ENCODE data around the gene CSF2RB.

Gene CSF2RB

GRCh38 chr22:36913427-36914389, at the start of gene CSF2RB:
Gene CSF2RB, plus strand, starts transcription at chr22:36913628. Its CDS starts 8,580 bp downstream, at chr22:36922208.
- no peak for TF ChIP-seq NFIC (IDR thresholded peaks at IDR 0.05)
- TF ChIP-seq TAF1 (IDR thresholded peaks at IDR 0.05; ENCODE audit: low read depth) = no peak
- TF ChIP-seq EGR1 (IDR thresholded peaks at IDR 0.05) = no peak
- TF ChIP-seq, protein P1, sequence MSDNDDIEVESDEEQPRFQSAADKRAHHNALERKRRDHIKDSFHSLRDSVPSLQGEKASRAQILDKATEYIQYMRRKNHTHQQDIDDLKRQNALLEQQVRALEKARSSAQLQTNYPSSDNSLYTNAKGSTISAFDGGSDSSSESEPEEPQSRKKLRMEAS (IDR thresholded peaks at IDR 0.05) = no peak
- no peak for TF ChIP-seq CEBPB (IDR thresholded peaks at IDR 0.05)
- TF ChIP-seq FOXM1 (IDR thresholded peaks at IDR 0.05; ENCODE audit: borderline replicate concordance, low read depth) = no peak
- no peak for TF ChIP-seq EP300 (IDR thresholded peaks at IDR 0.05; ENCODE audit: borderline replicate concordance)
- no peak for TF ChIP-seq CREB1 (IDR thresholded peaks at IDR 0.05; ENCODE audit: low read depth)
- no peak for TF ChIP-seq TCF12 (IDR thresholded peaks at IDR 0.05; ENCODE audit: low read depth)
- TF ChIP-seq RAD21 (IDR thresholded peaks at IDR 0.05; ENCODE audit: low read depth) = no peak
- no peak for TF ChIP-seq ZBTB7A (IDR thresholded peaks at IDR 0.05; ENCODE audit: low read depth)
- no peak for TF ChIP-seq YY1 (IDR thresholded peaks at IDR 0.05; ENCODE audit: low read depth)
- TF ChIP-seq TEAD4 (IDR thresholded peaks at IDR 0.05) = no peak

DNA sequence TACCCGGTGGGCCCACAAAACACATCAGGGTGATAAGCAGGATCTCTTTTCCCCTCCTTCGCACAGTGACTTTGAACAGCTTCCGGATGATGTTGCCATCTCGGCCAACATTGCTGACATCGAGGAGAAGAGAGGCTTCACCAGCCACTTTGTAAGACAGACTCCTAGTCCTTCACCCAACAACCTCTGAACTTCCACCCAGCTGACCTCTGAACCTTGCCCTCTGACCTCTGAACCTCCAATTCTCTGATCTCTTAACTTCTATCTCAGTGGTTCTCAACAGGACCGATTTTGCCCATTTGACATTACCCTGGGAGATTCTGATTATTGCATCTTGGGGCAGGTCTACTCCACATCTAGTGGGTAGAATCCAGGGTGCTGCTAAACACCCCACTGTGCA, 49.4 kb upstream of the CSF2RB start:
- no peak for TF ChIP-seq RAD21 (IDR thresholded peaks at IDR 0.05; ENCODE audit: low read depth)
- TF ChIP-seq, protein P1 (IDR thresholded peaks at IDR 0.05) = no peak
- no peak for TF ChIP-seq NFIC (IDR thresholded peaks at IDR 0.05)
- no peak for TF ChIP-seq YY1 (IDR thresholded peaks at IDR 0.05; ENCODE audit: low read depth)
- no peak for TF ChIP-seq TEAD4 (IDR thresholded peaks at IDR 0.05)
- TF ChIP-seq TCF12 (IDR thresholded peaks at IDR 0.05; ENCODE audit: low read depth) = no peak
- no peak for TF ChIP-seq EP300 (IDR thresholded peaks at IDR 0.05; ENCODE audit: borderline replicate concordance)
- TF ChIP-seq TAF1 (IDR thresholded peaks at IDR 0.05; ENCODE audit: low read depth) = no peak
- no peak for TF ChIP-seq CREB1 (IDR thresholded peaks at IDR 0.05; ENCODE audit: low read depth)
- TF ChIP-seq CEBPB (IDR thresholded peaks at IDR 0.05) = no peak

DNA sequence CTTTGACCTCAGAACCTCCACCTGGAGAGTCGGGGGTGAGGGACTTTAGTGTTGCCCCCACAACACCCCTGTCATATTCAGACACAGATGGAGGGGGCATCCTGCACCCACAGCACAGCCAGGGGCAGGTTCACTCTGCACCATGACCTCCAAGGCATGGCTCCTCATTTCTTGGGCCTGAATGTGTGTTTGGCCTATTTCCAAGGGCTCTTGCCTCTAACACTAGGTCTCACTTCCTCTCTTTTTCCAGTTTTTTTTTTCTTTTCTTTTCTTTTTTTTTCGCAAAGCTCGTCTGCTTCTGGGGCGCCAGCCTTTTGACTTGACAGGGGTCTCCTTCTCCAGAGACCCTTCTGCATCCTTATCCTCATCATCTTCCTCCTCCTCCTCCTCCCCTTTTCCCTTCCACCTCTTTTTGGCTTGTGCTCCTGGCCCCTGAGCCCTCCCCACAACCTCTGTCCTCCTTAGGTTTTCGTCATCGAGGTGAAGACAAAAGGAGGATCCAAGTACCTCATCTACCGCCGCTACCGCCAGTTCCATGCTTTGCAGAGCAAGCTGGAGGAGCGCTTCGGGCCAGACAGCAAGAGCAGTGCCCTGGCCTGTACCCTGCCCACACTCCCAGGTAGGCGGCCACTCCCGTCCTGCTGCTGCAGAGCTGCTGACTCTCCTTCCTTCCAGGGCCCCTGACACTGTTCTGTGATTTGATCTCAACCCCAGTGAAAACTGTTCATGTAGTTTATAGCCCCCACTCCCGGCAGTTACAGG, 48.8 kb upstream of the CSF2RB start:
- TF ChIP-seq TAF1 (IDR thresholded peaks at IDR 0.05; ENCODE audit: low read depth) (no peak), EGR1 (IDR thresholded peaks at IDR 0.05) (no peak), TCF12 (IDR thresholded peaks at IDR 0.05; ENCODE audit: low read depth) (no peak), CEBPB (IDR thresholded peaks at IDR 0.05) (no peak), RAD21 (IDR thresholded peaks at IDR 0.05; ENCODE audit: low read depth) (no peak), NFIC (IDR thresholded peaks at IDR 0.05) (no peak), USF1 (IDR thresholded peaks at IDR 0.05) (no peak), TEAD4 (IDR thresholded peaks at IDR 0.05) (no peak)

DNA sequence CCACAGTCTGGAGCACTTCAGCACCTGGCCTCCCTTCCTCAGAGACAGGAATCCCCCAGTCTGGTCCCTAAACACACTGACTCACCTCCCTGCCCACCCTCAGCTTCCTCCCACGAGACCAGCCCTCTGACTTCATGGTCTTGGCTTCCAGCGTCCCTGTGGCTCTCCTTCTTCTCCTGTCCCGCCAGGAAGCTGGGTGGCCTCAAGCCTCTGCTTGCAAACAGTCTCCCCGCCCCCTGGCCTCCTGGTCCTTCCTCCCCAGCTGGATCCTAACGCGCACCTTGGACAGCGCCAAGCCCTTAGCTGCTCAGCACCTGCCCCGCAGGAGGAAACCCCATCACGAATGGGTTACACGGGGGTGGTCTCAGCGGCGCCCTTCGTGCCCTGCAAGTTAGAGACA, 48.1 kb upstream of the CSF2RB start:
- peak; percentile 89 for TF ChIP-seq REST (IDR thresholded peaks at IDR 0.05; ENCODE audit: low read depth)
- TF ChIP-seq USF1 (IDR thresholded peaks at IDR 0.05) = no peak

DNA sequence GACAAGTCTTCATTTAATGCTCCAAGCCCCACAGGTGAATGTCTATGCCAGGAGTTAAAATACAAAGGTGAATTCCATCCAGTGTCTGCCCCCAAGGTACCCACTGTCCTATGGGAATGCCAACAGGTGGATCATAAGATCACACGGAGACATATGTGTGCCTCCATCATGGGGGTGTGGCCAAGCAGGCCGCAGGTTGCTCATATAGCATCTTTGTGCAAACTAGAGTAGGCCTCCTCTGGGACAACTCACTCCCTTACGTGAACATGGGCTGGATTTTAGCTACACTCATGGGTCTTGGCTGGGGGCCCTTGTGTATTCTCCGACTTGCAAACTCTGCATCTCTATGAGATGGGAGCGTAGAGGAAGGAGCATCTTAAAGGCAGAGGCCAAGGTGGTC, 45.7 kb upstream of the CSF2RB start:
- TF ChIP-seq EP300 (IDR thresholded peaks at IDR 0.05; ENCODE audit: borderline replicate concordance) (no peak), TEAD4 (IDR thresholded peaks at IDR 0.05) (no peak), EGR1 (IDR thresholded peaks at IDR 0.05) (no peak), RAD21 (IDR thresholded peaks at IDR 0.05; ENCODE audit: low read depth) (no peak), REST (IDR thresholded peaks at IDR 0.05; ENCODE audit: low read depth) (no peak), USF1 (IDR thresholded peaks at IDR 0.05) (no peak), YY1 (IDR thresholded peaks at IDR 0.05; ENCODE audit: low read depth) (no peak), CREB1 (IDR thresholded peaks at IDR 0.05; ENCODE audit: low read depth) (no peak), ZBTB7A (IDR thresholded peaks at IDR 0.05; ENCODE audit: low read depth) (no peak), FOXM1 (IDR thresholded peaks at IDR 0.05; ENCODE audit: borderline replicate concordance, low read depth) (no peak), NFIC (IDR thresholded peaks at IDR 0.05) (no peak), TCF12 (IDR thresholded peaks at IDR 0.05; ENCODE audit: low read depth) (no peak), CEBPB (IDR thresholded peaks at IDR 0.05) (no peak), TAF1 (IDR thresholded peaks at IDR 0.05; ENCODE audit: low read depth) (no peak)
- TF ChIP-seq, protein P1 (IDR thresholded peaks at IDR 0.05) = no peak
